HEK293T (cell line): ENCODE measurements around the gene GNA12.

ENCODE experiments used
- ARNT ChIP-seq: fragments of 450-650 bp; IDR thresholded peaks from 2 replicates; pipeline ENCODE4 v1.6.1; 2017; ENCODE audit warnings: mild to moderate bottlenecking
- BHLHE40 ChIP-seq: fragments of 450-650 bp; IDR thresholded peaks from 2 replicates; pipeline ENCODE4 v1.6.1; 2016; ENCODE audit warnings: mild to moderate bottlenecking, moderate library complexity, borderline replicate concordance
- ELF4 ChIP-seq: fragments of 450-650 bp; IDR thresholded peaks from 2 replicates; pipeline ENCODE4 v1.6.1; 2017; ENCODE audit warnings: antibody characterized with exemption
- FOXK2 ChIP-seq: fragments of 450-650 bp; IDR thresholded peaks from 2 replicates; pipeline ENCODE4 v1.6.1; 2016; ENCODE audit warnings: mild to moderate bottlenecking
- FOXM1 ChIP-seq: fragments of 450-650 bp; IDR thresholded peaks from 2 replicates; pipeline ENCODE4 v1.6.1; 2017; ENCODE audit warnings: mild to moderate bottlenecking, borderline replicate concordance
- LEF1 ChIP-seq: fragments of 450-650 bp; IDR thresholded peaks from 2 replicates; pipeline ENCODE4 v1.6.1; 2017; ENCODE audit warnings: mild to moderate bottlenecking, borderline replicate concordance
- SP1 ChIP-seq: fragments of 450-650 bp; IDR thresholded peaks from 2 replicates; pipeline ENCODE4 v1.6.1; 2017
- TARDBP ChIP-seq: fragments of 450-650 bp; IDR thresholded peaks from 2 replicates; pipeline ENCODE4 v1.6.1; 2016
- ZNF384 ChIP-seq: fragments of 450-650 bp; IDR thresholded peaks from 2 replicates; pipeline ENCODE4 v1.6.1; 2016
- TF ChIP-seq, protein P1 (sequence below): fragments of 450-650 bp; IDR thresholded peaks from 2 replicates; pipeline ENCODE4 v1.6.1; 2016

DNA sequence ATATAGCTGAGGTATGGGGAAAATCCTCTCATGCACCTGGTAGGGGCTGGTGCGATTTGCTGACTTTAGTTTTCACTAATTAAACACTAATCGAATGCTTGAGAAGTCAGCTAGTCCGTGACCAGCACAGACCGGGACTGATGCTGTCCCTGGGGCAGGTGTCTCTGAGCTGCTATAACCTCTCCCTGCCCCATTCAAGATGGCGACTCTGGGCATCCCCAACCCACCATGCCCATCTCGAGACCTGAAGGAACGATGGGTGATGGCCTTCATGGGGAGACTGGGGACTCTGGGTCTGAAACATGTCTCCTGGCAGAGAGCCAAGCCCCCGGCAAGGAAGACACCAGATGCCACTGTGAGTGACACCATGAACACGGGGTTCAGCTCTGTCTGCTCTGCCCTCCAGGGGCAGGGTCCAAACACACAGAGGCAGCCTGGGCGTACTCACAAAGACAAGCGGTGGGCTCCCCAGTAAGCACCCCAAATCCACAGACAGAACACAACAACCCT is 57.4 kb downstream of the GNA12 start:
- TF ChIP-seq SP1 = no peak
- no peak for TF ChIP-seq TARDBP
- TF ChIP-seq ELF4 = no peak
- no peak for TF ChIP-seq ZNF384
- no peak for TF ChIP-seq FOXM1
- TF ChIP-seq, protein P1, sequence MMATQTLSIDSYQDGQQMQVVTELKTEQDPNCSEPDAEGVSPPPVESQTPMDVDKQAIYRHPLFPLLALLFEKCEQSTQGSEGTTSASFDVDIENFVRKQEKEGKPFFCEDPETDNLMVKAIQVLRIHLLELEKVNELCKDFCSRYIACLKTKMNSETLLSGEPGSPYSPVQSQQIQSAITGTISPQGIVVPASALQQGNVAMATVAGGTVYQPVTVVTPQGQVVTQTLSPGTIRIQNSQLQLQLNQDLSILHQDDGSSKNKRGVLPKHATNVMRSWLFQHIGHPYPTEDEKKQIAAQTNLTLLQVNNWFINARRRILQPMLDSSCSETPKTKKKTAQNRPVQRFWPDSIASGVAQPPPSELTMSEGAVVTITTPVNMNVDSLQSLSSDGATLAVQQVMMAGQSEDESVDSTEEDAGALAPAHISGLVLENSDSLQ = no peak
- TF ChIP-seq ARNT = no peak
- TF ChIP-seq LEF1 = no peak
- no peak for TF ChIP-seq FOXK2
- no peak for TF ChIP-seq BHLHE40
